GM12865 (cell line): ENCODE results near the gene SETX.
"Not testable (repeated sequence)": the region's sequence is repeated elsewhere in the genome, so short reads cannot be mapped to it uniquely, and the experiment has no call there.

Experiments used
- DNase-seq: peaks from one replicate; pipeline ENCODE4 v3.0.0; 2010; ENCODE audit warnings: low read depth
- H3K4me3 ChIP-seq: 2 replicates; pipeline ENCODE4 v1.5.1; 2011; ENCODE audit warnings: mild to moderate bottlenecking, low read depth, low read length, control low read depth
- TF ChIP-seq, protein P1 (sequence below): IDR thresholded peaks from 2 replicates; pipeline ENCODE4 v1.5.1; 2011; ENCODE audit warnings: low read length, control low read depth, low read depth, inconsistent platforms; ENCODE audit not compliant: insufficient read depth; ENCODE audit errors: missing control alignments

The SETX gene

DNA sequence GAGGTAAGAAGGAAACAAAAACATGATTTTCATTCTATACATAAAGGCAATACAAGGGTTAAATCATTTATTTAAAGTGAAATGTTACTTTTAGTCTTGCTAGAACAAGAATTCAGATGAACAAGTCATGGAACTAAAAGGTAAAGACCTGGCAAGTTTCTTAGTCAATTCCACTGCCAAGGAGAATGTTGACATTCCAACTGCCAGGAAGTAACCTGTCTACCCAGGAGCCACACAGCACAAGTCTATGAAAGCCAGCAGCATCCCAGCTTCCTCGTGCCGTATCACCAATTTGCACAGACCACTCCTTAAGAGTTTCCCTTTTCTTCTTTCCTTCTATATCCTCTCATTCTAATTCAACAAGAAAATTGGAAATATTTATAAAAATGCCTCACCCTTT is 79.9 kb downstream of the SETX start:
- H3K4me3 ChIP-seq: no peak overlapping the region
- DNase-seq: no peak
- TF ChIP-seq, protein P1, sequence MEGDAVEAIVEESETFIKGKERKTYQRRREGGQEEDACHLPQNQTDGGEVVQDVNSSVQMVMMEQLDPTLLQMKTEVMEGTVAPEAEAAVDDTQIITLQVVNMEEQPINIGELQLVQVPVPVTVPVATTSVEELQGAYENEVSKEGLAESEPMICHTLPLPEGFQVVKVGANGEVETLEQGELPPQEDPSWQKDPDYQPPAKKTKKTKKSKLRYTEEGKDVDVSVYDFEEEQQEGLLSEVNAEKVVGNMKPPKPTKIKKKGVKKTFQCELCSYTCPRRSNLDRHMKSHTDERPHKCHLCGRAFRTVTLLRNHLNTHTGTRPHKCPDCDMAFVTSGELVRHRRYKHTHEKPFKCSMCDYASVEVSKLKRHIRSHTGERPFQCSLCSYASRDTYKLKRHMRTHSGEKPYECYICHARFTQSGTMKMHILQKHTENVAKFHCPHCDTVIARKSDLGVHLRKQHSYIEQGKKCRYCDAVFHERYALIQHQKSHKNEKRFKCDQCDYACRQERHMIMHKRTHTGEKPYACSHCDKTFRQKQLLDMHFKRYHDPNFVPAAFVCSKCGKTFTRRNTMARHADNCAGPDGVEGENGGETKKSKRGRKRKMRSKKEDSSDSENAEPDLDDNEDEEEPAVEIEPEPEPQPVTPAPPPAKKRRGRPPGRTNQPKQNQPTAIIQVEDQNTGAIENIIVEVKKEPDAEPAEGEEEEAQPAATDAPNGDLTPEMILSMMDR: no peak

DNA sequence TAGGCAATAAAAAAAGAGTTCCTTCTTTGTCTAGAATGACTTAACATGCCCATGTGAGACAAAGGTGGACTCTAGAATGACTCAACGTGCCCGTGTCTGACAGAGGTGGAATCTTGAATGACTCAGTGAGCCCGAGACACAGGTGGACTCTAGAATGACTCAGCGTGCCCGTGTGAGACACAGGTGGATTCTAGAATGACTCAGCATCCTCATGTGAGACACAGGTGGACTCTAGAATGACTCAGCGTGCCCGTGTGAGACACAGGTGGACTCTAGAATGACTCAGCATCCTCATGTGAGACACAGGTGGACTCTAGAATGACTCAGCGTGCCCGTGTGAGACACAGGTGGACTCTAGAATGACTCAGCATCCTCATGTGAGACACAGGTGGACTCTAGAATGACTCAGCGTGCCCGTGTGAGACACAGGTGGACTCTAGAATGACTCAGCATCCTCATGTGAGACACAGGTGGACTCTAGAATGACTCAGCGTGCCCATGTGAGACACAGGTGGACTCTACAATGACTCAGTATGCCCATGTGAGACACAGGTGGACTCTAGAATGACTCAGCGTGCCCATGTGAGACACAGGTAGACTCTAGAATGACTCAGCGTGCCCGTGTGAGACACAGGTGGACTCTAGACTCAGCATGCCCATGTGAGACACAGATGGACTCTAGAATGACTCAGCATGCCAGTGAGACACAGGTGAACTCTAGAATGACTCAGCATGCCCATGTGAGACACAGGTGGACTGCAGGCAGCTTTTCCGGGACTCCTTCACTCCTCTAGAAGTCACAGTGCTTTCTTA is 84.9 kb downstream of the SETX start:
- peak; percentile 48 for DNase-seq

DNA sequence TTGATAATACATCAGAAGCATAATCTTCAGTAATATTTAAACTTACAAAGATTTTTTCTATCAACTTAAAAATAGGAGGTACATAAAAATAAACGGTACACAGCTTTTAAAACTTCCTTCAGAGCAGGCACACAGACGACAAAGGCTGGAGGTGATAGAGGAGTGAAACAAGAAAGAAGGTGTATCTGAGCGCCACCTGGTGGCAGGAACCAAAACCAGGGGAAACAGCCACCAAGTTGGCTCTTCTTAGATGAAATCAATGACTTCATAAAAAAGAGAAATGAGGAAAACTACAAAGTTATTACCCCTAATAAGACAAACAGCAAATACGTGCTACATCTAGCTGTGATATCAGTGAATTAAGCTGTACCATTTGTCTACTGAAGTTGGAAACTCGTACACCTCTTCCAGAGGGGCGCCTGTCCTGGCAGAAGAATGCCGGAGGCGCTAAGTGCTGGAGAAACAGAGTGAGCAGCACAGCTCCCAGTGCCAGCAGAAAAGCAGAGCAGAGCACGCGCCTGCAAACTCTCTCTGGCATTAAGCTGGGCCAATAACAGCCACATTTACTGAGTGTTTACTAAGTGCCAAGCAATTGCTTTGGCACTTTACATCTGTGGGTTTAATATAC is 85.9 kb downstream of the SETX start:
- DNase-seq: peak; percentile 69
- TF ChIP-seq, protein P1: peak; percentile 75
- no peak overlapping the region for H3K4me3 ChIP-seq

More for the DNA sequence above, 84.9 kb downstream of the SETX start:
- H3K4me3 ChIP-seq: not testable (repeated sequence)

DNA sequence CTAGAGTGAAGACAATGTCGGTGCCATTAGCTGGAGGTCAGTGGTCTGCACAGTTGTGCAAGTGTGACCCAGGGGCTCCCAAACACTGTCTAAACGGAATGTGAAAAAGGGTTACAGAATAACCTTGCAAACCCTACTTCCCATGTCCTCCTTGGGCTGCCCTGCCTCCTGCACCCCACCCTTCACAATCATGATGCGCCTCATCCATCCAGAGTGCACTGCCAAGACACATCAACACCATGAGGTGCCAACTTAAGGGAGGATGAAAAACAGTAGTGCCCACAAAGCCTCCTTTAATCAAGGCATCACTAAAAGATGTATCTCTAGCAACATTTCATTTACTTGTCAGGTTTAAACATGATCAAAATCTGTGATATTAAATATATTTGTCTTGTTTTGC is 87.1 kb downstream of the SETX start:
- DNase-seq: no peak
- H3K4me3 ChIP-seq: no peak overlapping the region
- TF ChIP-seq, protein P1: no peak

DNA sequence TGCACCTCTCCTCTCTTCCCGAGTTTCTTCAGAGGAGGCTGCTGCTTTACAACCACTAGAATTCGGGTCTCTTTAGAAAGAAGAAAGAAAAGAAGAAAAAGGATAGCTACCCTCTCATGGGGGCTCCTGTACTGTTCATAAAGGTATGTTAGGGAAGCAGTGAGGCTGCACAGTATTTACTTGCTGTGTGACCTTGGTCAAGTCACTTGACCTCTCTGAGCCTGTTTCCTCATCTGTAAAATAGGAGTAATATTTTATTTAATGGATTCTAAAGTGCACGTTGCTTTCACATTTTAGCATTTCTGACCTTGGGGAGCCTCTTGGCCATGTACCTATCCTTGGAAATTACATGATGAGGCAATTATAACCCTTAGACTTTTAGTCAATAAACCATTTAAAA is 88.8 kb downstream of the SETX start:
- TF ChIP-seq, protein P1: no peak
- H3K4me3 ChIP-seq: no peak overlapping the region
- no peak for DNase-seq

DNA sequence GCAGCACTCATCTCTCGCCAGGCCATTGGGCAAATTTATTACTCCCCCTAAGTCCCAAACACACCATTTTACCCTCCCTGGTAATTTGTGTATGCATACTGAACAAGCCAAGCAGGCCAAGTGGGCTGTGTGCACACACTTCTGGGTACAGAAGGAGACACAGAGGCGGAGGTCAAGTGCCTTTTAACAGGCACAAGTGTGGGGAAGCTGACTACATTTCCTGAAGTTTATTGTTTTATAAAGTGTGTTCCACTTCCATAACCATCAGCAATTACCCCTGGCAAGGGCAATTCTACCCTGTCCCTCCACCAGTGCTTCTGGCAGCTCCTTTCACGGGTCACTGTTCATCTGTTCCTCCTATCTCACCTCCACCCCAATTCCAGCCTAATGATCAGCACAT is 93.9 kb downstream of the SETX start:
- TF ChIP-seq, protein P1: no peak
- DNase-seq: no peak
- H3K4me3 ChIP-seq: no peak overlapping the region

DNA sequence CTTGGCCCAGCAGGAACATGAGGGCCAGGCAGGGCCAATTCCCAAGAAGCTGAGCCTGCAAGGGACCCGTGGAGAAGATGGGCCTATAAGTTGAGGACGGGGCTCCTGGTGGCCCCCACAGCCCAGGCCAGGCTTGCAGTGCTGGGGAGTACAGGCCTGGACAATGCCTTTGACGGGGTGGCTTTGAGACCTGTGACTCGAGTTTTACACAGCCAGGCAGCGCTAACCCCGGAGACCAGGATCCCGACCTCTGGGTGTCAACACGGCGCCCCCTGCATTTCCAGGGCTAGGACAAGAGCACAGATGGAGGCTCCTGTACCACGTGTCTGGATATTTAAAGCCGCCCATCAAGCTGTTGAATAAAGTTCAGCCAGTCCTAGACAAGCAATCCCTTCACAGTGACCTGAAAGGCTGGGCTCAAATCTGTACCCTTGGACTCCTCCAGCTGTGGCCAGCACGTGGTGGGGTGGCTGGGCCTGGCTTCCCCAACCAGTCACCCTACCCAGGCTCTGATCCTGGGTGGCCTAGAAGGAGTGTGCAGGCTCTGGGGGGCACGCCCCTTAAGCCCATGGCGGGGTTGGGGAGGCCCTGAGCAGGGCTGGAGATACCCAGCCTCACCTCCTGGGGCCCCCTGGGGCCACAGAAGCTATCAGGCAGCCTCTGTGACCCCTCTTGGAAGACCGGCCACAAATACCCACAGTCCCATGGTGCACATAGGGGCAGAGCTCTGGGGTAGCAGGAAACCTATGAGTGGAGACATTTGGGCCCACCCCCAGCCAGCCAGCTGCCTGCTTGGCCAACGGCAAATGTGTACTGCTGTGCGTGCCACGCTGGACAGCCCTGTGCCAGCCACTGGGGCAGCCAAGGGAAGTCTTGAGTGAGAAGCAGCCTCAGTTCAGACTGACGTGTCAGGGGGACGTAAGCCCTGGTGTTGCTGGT is 104.2 kb downstream of the SETX start:
- no peak for DNase-seq
- TF ChIP-seq, protein P1: no peak
- no peak overlapping the region for H3K4me3 ChIP-seq
